Upper lobe of right lung (tissue), 1 donor: ENCODE results near the gene MACROD1. TPM values are rescaled to one million over a fixed set of nuclear protein-coding genes. Genes with fewer than 3 reads are reported as not detected.

Experiments used
- ATAC-seq: fragments of 200-7000 bp; cut with Tn5 transposase; one replicate; pipeline ENCODE4 v1.9.1; 2020; ENCODE audit warnings: mild to moderate bottlenecking, moderate library complexity
- DNase-seq: peaks from one replicate; pipeline ENCODE4 v3.0.0-alpha.2; 2020
- H3K27ac ChIP-seq: fragments of 200-600 bp; one replicate; pipeline ENCODE4 v1.8.0; 2022
- H3K27me3 ChIP-seq: fragments of 200-600 bp; one replicate; pipeline ENCODE4 v1.8.0; 2022; ENCODE audit warnings: mild to moderate bottlenecking
- H3K36me3 ChIP-seq: fragments of 200-600 bp; one replicate; pipeline ENCODE4 v1.8.0; 2022
- H3K4me1 ChIP-seq: fragments of 200-600 bp; one replicate; pipeline ENCODE4 v1.8.0; 2022
- H3K4me3 ChIP-seq: fragments of 200-600 bp; one replicate; pipeline ENCODE4 v1.8.0; 2022; ENCODE audit warnings: mild to moderate bottlenecking
- H3K9me3 ChIP-seq: fragments of 200-600 bp; one replicate; pipeline ENCODE4 v1.8.0; 2022
- CTCF ChIP-seq: fragments of 200-600 bp; IDR thresholded peaks from one replicate; pipeline ENCODE4 v1.8.0; 2022; ENCODE audit warnings: antibody characterized with exemption
- intact Hi-C: fragments of 100-400 bp; cut with DNase I; formaldehyde crosslinking; loops from one replicate; pipeline ENCODE4 v1.11.0; 2022
- total RNA-seq: library from RNA; stranded (reverse); fragmentation: NEBNext Ultra II Directional; extraction: Animal tissue kit (Norgen Biotek cat#: 25700); gene quantifications from one replicate; pipeline ENCODE4 v1.2.1, GENCODE V29; 2021
- donor health status: DM: no; HTN: yes; CAD: no; lungs with severe emphysema.

Gene MACROD1
- total RNA-seq, 1 donor from 2014 or later, result 15.8 TPM

GRCh38 chr11:64117763-64118459 is 48.0 kb downstream of the MACROD1 start:
- no peak overlapping the region for H3K4me3 ChIP-seq
- no peaks in the 10 kb centered on the region for H3K27me3 ChIP-seq
- H3K4me1 ChIP-seq, result no peaks in the 10 kb centered on the region
- no peak for DNase-seq
- no peaks in the 10 kb centered on the region for H3K9me3 ChIP-seq
- no peaks in the 10 kb centered on the region for H3K36me3 ChIP-seq
- intact Hi-C loops, result no loop called here
- no peak for ATAC-seq
- H3K27ac ChIP-seq, result no peak overlapping the region
- TF ChIP-seq CTCF, result no peak

GRCh38 chr11:64115531-64116522 is 50.1 kb downstream of the MACROD1 start:
- Histone ChIP-seq H3K4me3 (no peak overlapping the region), H3K36me3 (no peaks in the 10 kb centered on the region), H3K9me3 (no peaks in the 10 kb centered on the region), H3K27me3 (no peaks in the 10 kb centered on the region), H3K27ac (no peak overlapping the region), H3K4me1 (no peaks in the 10 kb centered on the region)
- no peak for ATAC-seq
- intact Hi-C loops, result no loop called here
- no peak for TF ChIP-seq CTCF
- no peak for DNase-seq

- H3K27ac ChIP-seq, result no peak overlapping the region
- H3K4me1 ChIP-seq, result no peaks in the 10 kb centered on the region
- no peak for DNase-seq
- H3K27me3 ChIP-seq, result no peaks in the 10 kb centered on the region
- no peaks in the 10 kb centered on the region for H3K36me3 ChIP-seq
- no peak overlapping the region for H3K4me3 ChIP-seq
- ATAC-seq, result no peak
- H3K9me3 ChIP-seq, result no peaks in the 10 kb centered on the region
- TF ChIP-seq CTCF, result no peak
- intact Hi-C loops, result no loop called here
Observed at GRCh38 chr11:64114231-64114630, 51.7 kb downstream of the MACROD1 start.

- ATAC-seq (no peak), DNase-seq (no peak)
- no peak for TF ChIP-seq CTCF
- no peaks in the 10 kb centered on the region for H3K9me3 ChIP-seq
- no peak overlapping the region for H3K4me3 ChIP-seq
- intact Hi-C loops, result no loop called here
- no peak overlapping the region for H3K27ac ChIP-seq
- H3K36me3 ChIP-seq, result no peaks in the 10 kb centered on the region
- no peaks in the 10 kb centered on the region for H3K4me1 ChIP-seq
- no peaks in the 10 kb centered on the region for H3K27me3 ChIP-seq
Observed at GRCh38 chr11:64113462-64113780, 52.5 kb downstream of the MACROD1 start.

- H3K36me3 ChIP-seq, result no peaks in the 10 kb centered on the region
- H3K9me3 ChIP-seq, result no peaks in the 10 kb centered on the region
- no peak for ATAC-seq
- DNase-seq, result no peak
- H3K4me3 ChIP-seq, result no peak overlapping the region
- H3K27ac ChIP-seq, result no peak overlapping the region
- TF ChIP-seq CTCF, result no peak
- intact Hi-C loops, result no loop called here
- H3K4me1 ChIP-seq, result no peaks in the 10 kb centered on the region
- H3K27me3 ChIP-seq, result no peaks in the 10 kb centered on the region
Observed at GRCh38 chr11:64112771-64113461, 53.0 kb downstream of the MACROD1 start.
